ENCODE measurements around the gene TSFM.

The TSFM gene

DNA sequence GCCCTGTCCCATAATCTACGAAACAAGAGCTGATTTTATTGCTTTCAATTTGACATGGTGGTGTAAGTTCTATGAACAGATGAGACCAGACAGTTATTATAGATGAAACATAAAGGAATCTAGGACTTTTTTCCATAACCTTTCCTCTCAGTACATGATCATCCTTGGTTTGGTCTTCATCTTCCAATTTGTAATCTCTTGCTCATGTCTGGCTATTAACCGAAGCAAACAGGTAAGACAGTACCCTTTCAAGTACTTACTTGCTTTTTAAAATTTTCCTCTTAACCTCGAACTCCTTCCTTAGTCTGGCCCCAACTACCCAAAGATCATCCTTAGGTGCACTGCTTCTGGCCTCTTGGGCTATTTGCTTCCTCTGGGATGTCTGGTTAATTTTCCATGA, 36.6 kb upstream of the TSFM start:
- DNase-seq: no peak

DNA sequence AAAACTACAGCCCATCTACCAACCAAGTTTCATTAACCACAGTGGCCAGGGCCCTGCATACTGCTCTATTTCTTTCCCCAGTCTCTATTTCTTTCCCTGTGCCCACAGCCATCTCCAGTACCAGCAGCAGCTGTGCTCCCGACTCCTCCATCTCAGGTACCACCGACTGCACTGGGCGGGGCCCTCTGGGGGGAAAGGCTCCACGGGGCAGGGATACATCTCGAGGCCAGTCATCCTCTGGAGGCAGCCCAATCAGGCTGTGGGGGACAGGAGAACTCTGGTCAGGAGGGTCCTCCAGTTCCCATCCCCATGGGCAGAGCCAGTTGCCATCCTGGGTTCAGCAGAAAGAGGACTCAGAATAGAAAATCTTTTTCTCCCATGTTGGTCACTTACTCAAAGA, 33.5 kb upstream of the TSFM start:
- DNase-seq: no peak

GRCh38 chr12:57750561-57751431, 31.8 kb upstream of the TSFM start:
- no peak for DNase-seq

DNA sequence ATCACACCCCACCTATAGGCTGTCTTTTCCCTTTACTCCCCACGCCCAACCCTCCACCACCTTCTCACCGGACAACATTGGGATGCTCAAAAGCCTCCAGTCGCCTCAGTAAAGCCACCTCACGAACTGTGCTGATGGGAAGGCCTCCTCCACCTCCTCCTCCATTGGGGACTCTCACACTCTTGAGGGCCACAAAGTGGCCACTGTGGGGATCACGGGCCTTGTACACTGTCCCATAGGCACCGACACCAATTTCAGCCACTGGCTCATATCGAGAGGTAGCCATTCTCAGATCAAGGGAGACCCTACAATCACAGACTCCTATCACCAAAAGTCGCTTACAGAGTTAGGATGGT, 31.2 kb upstream of the TSFM start:
- no peak for DNase-seq

DNA sequence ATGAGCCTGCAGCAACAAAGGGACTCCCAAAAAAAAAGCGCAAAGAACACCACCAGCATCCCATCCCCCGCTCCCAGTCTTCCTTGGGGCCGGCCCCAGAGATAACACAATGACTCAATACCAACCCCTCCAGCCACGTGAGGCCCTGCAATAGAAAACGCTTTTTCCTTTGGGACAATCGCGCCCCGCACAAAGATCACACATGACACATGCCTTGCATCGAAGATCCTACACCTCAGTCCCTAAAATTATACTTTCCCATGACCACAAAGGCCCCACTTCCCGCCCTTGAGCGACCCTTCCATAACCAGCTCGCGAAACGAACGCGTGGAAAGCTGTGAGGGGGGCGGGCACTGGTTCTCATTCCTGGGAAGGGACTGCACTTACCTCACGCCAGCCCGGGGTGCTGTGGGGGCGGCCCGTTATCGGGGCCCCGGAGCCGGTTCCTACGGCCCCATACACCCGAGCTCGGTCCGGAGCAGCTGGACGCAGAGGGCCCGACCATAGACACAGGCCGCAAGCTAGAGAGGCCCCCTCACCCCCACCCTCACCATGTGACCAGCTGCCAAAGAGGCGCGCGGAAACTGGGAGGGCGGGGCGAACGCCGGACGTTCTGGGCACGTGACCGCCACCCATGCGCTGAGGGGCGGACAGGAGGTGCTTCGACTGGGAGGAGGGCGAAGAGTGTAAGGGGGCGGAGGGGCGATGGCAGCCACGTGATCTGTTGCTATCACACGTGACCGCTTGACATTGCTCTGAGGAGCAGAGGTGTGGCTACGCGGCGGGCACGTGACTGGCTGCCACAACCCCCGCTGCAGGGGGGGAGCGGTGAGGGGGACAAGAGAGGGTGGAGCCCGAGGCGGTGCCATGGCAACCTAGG, 30.6 kb upstream of the TSFM start, which contains the start of gene CDK4:
Gene CDK4, minus strand, starts transcription at position 523 of the 880 bp plus-strand sequence. CDS start 593 bp downstream, outside the sequence.
- DNase-seq: peak; percentile 95 to 99 (median 98)

- DNase-seq: no peak
These were observed 30.0 kb upstream of the TSFM start for GRCh38 chr12:57752668-57753000.

DNA sequence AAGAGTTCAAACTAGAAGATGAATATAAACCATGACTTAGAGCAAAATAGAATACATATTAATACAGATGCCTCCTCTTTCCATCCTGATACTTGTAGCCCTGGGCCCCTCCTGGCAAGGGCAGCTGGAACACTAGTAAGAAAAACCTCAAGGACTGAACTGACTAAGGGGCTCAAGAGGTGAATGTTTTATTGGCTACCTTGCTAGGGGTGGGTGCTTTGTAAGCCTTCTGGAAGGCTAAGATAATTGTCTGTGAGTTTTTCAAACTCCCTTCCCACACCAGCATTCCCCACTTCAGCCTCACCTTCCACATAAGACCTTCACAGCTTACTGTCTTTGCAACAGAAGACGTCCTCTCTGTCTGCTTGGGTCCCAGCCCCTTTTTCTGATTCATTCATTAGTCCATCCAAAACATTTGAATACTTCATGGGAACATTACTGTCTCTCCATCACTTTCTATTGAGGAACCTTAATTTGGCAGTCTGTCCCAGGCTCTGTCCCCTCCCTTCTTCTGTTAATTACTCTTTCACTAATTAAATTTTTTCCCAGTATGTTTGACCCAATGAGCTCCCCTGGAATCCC, 28.7 kb upstream of the TSFM start:
- no peak for DNase-seq

DNA sequence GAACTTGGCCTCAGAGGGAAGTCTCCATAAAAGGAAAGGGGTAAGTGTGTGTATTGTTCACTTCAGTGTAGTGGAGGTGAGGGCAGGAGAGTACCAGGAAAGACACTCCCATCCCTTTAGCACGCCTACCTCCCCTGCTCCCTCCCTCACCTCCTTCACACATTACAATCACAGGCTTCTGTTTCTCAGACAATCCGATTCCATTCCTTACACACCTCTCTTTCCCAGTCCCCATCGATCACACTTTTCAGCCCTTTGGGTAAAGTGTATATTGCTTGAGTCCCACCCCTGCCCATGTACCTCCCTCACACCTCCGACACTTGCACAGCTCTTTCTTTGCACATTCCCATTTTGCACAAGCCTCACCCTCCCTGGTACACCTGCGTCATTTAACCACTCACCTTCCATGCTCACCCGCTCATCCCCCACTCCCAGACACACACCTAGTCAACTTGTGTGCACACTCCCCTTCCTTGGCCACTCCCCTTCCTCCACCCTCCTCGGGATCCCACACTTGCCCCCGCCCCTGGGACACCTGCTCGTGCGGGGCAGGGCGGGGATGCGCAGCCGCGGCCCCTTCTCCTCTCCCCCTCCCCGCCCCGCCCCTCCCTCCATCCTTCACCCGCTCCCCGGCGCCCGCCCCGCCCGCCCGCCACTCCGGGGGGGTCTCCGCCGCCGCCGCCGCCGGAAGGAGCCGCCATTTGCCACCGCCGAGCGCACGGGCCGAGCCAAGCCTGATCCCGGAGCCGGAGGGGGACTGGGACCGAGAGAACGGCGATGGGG, 28.0 kb upstream of the TSFM start, which contains the start of gene MARCHF9:
Gene MARCHF9, plus strand, starts transcription at position 693 of the 783 bp plus-strand sequence. CDS start 426 bp downstream, outside the sequence.
- peak; percentile 75 to 88 (median 80) for DNase-seq

DNA sequence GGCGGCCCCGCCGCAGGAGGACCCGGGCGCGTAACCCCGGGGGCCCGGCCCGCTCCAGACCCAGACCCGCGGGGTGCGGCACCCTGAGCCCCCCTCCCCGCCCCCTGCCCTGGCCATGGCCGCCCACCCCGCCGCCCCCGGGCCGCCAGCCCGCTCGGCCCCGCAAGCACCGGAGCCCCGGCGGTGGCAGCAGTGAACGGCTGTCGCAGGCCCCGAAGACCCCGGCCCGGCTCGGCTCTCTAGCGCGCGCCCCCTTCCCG, 27.5 kb upstream of the TSFM start:
- no peak for DNase-seq

DNA sequence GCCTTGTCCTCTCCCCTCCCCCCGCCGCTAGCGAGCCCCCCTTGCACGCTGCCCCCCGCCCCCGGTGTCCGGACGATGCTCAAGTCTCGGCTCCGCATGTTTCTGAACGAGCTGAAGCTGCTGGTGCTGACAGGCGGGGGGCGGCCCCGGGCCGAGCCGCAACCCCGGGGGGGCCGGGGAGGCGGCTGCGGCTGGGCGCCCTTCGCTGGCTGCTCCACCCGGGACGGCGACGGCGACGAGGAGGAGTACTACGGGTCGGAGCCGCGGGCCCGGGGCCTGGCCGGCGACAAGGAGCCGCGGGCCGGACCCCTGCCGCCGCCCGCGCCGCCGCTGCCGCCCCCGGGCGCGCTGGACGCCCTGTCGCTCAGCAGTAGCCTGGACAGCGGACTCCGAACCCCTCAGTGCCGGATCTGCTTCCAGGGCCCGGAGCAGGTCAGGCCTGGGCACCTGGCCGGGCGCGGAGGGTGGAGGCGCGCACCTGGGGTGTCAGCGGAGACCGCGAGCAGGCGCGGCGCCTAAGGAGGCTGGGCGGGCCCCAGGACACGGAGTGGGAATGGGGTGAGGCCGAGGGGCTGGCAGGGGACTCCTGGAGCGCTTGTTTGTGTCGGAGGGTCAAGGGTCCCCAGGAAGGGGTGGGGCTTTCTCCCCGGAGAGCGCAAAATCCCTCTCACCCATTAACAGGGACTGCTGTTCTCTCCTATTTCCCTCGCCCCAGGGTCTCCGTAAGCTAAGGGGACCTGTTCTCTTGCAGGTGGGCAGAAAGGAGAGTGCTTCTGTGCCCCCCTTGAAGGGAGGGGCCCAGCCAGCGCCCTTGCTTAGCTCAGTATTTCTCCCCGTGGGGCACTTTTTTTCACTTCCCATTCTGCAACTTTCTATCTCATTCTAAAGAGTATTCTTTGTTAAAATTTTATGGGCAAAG, 26.9 kb upstream of the TSFM start:
- peak in 5 of 6 experiments; percentile 19 to 53 (median 38) for DNase-seq

DNA sequence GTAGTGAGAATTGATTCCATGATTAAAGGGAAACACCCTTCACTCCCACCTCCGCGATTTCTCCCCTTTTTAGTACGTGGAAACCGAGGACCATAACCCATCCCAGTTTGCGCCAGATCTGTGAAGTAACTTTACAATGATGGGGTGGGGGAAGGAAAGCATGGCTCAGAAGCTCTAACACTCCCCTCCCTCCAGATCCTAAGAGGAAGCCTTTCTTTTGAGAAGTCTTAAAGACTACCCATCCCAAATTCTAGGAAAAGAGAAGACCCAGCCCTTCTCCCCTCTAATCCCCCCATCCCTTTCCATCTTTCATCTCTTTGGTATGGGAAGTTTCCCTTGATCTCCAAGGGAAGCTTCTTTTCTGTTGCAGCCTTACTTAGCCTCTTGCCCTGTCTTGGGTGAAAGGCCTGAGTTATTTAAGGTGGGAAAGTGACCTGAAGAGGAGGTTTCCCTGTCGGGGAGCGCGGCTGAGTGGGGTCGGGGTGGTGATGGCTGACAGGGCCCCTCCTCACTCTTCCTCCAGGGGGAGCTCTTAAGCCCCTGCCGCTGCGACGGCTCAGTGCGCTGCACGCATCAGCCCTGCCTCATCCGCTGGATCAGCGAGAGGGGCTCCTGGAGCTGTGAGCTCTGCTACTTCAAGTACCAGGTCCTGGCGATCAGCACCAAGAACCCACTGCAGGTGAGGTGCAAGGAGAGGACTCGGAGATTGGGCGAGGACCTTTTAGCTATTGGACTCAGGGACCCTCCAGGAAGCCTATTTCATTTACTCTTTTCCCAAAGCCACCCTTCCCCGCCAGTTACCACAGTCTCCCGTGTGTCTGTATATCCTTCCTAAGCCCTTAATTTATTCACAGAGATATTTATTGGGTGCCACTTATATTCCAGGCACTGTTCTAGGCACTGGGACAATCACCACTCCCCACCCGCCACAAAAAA, 25.9 kb upstream of the TSFM start:
- peak; percentile 43 to 77 (median 53) for DNase-seq

DNA sequence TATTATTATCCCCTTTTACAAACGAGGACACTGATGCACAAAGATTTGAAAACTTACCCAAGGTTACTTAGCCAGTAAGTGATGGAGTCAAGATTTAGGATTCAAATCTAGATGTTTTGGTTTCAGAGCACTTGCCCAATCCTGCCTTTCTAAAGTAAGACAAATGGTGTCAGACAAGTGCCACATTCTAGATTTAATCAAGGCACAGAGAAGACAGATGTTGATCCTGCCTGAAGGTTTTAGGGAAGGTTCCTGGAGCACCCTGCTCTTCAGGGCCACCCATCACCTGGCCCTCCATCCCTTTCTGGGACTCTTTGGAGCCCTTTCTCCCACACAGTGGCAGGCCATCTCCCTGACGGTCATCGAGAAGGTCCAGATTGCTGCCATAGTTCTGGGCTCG, 24.8 kb upstream of the TSFM start:
- DNase-seq: no peak

GRCh38 chr12:57758552-57759359, 23.8 kb upstream of the TSFM start:
- no peak for DNase-seq

- DNase-seq: peak in 3 of 6 experiments; percentile 38 to 52 (median 44)
These were observed 23.1 kb upstream of the TSFM start for GRCh38 chr12:57759360-57759980.

DNA sequence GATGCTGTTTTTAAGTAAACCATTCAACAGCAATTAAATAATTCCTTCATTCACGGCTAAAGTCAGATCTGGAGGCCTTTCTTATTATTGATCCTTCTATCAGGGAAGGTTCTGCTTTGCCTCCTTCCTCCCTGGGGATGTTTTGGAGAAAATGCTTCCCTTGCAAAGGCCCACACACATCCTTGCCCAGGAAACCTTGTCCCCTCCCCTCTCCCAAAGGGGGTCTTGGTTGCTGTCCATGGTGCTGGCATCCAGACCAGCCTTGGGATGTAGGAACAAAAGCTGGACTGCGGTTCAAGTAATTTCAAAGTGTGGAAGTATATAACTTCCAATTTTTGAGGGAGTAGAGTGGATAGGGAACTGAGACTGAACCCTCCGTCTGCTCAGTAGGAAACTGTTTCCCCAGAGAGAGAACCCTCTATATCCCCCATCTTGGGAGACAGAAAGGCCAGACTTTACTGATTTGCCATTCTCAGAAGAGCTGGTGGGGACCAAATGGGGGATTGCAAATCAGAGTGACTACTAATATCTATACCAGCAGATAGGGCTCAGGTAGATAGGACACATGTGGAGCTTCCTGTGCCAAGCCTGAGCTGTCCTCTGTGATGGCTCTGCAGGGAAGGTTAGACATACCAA, 22.1 kb upstream of the TSFM start:
- no peak for DNase-seq

- no peak for DNase-seq
These were observed 21.1 kb upstream of the TSFM start for GRCh38 chr12:57761391-57761998.

- DNase-seq: no peak
These were observed 20.1 kb upstream of the TSFM start for GRCh38 chr12:57762463-57762862.

Measured in stimulated activated naive CD4-positive, alpha-beta T cell (primary cell).